Measurements from ENCODE around the gene CACNA2D4.

CACNA2D4 gene

GRCh38 chr12:1763153-1763552 lies 155.3 kb downstream of the CACNA2D4 start:
- no peak for DNase-seq
- intact Hi-C loops (cut with DNase I), result no loop called here

- intact Hi-C loops (cut with DNase I), result no loop called here
- peak in 1 of 42 donors; percentile 6 for DNase-seq
Observed at GRCh38 chr12:1761857-1762256, 156.6 kb downstream of the CACNA2D4 start.

GRCh38 chr12:1760566-1761382 lies 157.7 kb downstream of the CACNA2D4 start:
- DNase-seq, result no peak

GRCh38 chr12:1758887-1759286 lies 159.6 kb downstream of the CACNA2D4 start:
- intact Hi-C loops (cut with DNase I), result no loop called here
- peak in 7 of 42 donors; percentile 16 to 63 (median 43) for DNase-seq

More at GRCh38 chr12:1760566-1761382, 157.7 kb downstream of the CACNA2D4 start:
- intact Hi-C loops (cut with DNase I), result no loop called here

GRCh38 chr12:1758376-1758775 lies 160.1 kb downstream of the CACNA2D4 start:
- no peak for DNase-seq
- intact Hi-C loops (cut with DNase I), result no loop called here

GRCh38 chr12:1750300-1750699 lies 168.2 kb downstream of the CACNA2D4 start:
- intact Hi-C loops (cut with DNase I), result no loop called here
- DNase-seq, result no peak

- intact Hi-C loops (cut with DNase I), result no loop called here
- no peak for DNase-seq
Observed at GRCh38 chr12:1749019-1749418, 169.4 kb downstream of the CACNA2D4 start.

GRCh38 chr12:1747609-1748008 lies 170.8 kb downstream of the CACNA2D4 start:
- intact Hi-C loops (cut with DNase I), result no loop called here
- DNase-seq, result no peak

- intact Hi-C loops (cut with DNase I), result no loop called here
- no peak for DNase-seq
Observed at GRCh38 chr12:1744932-1745331, 173.5 kb downstream of the CACNA2D4 start.
